ENCODE results near the gene DGKI.
"Not testable (repeated sequence)": the region's sequence is repeated elsewhere in the genome, so short reads cannot be mapped to it uniquely, and the experiment has no call there.

DGKI gene

GRCh38 chr7:137835486-137836112, 11.2 kb downstream of the DGKI start:
- no peak for DNase-seq

GRCh38 chr7:137834552-137834951, 12.2 kb downstream of the DGKI start:
- no peak for DNase-seq

GRCh38 chr7:137832990-137833389, 13.8 kb downstream of the DGKI start:
- DNase-seq, result not testable (repeated sequence)

- DNase-seq, result no peak
Observed at GRCh38 chr7:137832382-137832781, 14.4 kb downstream of the DGKI start.

- DNase-seq, result not testable (repeated sequence)
Observed at GRCh38 chr7:137831555-137831954, 15.2 kb downstream of the DGKI start.

GRCh38 chr7:137829337-137829992, 17.3 kb downstream of the DGKI start:
- DNase-seq, result no peak

GRCh38 chr7:137828456-137828855, 18.3 kb downstream of the DGKI start:
- DNase-seq, result no peak

GRCh38 chr7:137825489-137825888, 21.3 kb downstream of the DGKI start:
- DNase-seq, result no peak

- DNase-seq, result no peak
Observed at GRCh38 chr7:137820677-137821420, 25.9 kb downstream of the DGKI start.

- DNase-seq, result no peak
Observed at GRCh38 chr7:137820156-137820555, 26.6 kb downstream of the DGKI start.

GRCh38 chr7:137818036-137818435, 28.7 kb downstream of the DGKI start:
- no peak for DNase-seq

- no peak for DNase-seq
Observed at GRCh38 chr7:137816696-137817320, 30.0 kb downstream of the DGKI start.

GRCh38 chr7:137813541-137813940, 33.2 kb downstream of the DGKI start:
- DNase-seq, result no peak

GRCh38 chr7:137810248-137810647, 36.5 kb downstream of the DGKI start:
- no peak for DNase-seq

GRCh38 chr7:137804836-137805235, 41.9 kb downstream of the DGKI start:
- no peak for DNase-seq

- DNase-seq, result no peak
Observed at GRCh38 chr7:137801491-137801890, 45.3 kb downstream of the DGKI start.

GRCh38 chr7:137801003-137801402, 45.8 kb downstream of the DGKI start:
- DNase-seq, result no peak

GRCh38 chr7:137798073-137798763, 48.6 kb downstream of the DGKI start:
- DNase-seq, result no peak

GRCh38 chr7:137795211-137795610, 51.6 kb downstream of the DGKI start:
- DNase-seq, result no peak

GRCh38 chr7:137791930-137792329, 54.8 kb downstream of the DGKI start:
- DNase-seq, result no peak

GRCh38 chr7:137790828-137791227, 55.9 kb downstream of the DGKI start:
- no peak for DNase-seq

- DNase-seq, result no peak
Observed at GRCh38 chr7:137789215-137789882, 57.4 kb downstream of the DGKI start.

Data from central memory CD4-positive, alpha-beta T cell (primary cell).